ENCODE measurements around the gene URAD. TPM values are rescaled to one million over a fixed set of nuclear protein-coding genes. Genes with fewer than 3 reads are reported as not detected.

Gene URAD
- total RNA-seq, 1 donor from 2014 or later = not detected

GRCh38 chr13:27967736-27968315 is 20.7 kb downstream of the URAD start:
- Mint-ChIP-seq H3K4me3 (ENCODE audit: unreplicated experiment) (no peak overlapping the region), H3K4me1 (ENCODE audit: unreplicated experiment) (peaks cover 18% of the 10 kb centered on the region), H3K9me3 (ENCODE audit: unreplicated experiment) (no peaks in the 10 kb centered on the region), H3K27me3 (ENCODE audit: unreplicated experiment) (peaks cover 83% of the 10 kb centered on the region), H3K36me3 (ENCODE audit: unreplicated experiment) (no peaks in the 10 kb centered on the region), H3K27ac (ENCODE audit: unreplicated experiment) (no peak overlapping the region)
- TF ChIP-seq, protein P1, sequence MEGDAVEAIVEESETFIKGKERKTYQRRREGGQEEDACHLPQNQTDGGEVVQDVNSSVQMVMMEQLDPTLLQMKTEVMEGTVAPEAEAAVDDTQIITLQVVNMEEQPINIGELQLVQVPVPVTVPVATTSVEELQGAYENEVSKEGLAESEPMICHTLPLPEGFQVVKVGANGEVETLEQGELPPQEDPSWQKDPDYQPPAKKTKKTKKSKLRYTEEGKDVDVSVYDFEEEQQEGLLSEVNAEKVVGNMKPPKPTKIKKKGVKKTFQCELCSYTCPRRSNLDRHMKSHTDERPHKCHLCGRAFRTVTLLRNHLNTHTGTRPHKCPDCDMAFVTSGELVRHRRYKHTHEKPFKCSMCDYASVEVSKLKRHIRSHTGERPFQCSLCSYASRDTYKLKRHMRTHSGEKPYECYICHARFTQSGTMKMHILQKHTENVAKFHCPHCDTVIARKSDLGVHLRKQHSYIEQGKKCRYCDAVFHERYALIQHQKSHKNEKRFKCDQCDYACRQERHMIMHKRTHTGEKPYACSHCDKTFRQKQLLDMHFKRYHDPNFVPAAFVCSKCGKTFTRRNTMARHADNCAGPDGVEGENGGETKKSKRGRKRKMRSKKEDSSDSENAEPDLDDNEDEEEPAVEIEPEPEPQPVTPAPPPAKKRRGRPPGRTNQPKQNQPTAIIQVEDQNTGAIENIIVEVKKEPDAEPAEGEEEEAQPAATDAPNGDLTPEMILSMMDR (IDR thresholded peaks at IDR 0.05) = no peak
- DNase-seq (ENCODE audit: extremely low spot score, unreplicated experiment) = peak; percentile 75

- DNase-seq (ENCODE audit: extremely low spot score, unreplicated experiment) = peak; percentile 54
- no peaks in the 10 kb centered on the region for H3K36me3 Mint-ChIP-seq (ENCODE audit: unreplicated experiment)
- peaks cover 18% of the 10 kb centered on the region for H3K4me1 Mint-ChIP-seq (ENCODE audit: unreplicated experiment)
- H3K27ac Mint-ChIP-seq (ENCODE audit: unreplicated experiment) = no peak overlapping the region
- H3K27me3 Mint-ChIP-seq (ENCODE audit: unreplicated experiment) = peaks cover 83% of the 10 kb centered on the region
- TF ChIP-seq, protein P1 (IDR thresholded peaks at IDR 0.05) = no peak
- no peak overlapping the region for H3K4me3 Mint-ChIP-seq (ENCODE audit: unreplicated experiment)
- H3K9me3 Mint-ChIP-seq (ENCODE audit: unreplicated experiment) = no peaks in the 10 kb centered on the region
These were observed 21.2 kb downstream of the URAD start for GRCh38 chr13:27967203-27967735.

DNA sequence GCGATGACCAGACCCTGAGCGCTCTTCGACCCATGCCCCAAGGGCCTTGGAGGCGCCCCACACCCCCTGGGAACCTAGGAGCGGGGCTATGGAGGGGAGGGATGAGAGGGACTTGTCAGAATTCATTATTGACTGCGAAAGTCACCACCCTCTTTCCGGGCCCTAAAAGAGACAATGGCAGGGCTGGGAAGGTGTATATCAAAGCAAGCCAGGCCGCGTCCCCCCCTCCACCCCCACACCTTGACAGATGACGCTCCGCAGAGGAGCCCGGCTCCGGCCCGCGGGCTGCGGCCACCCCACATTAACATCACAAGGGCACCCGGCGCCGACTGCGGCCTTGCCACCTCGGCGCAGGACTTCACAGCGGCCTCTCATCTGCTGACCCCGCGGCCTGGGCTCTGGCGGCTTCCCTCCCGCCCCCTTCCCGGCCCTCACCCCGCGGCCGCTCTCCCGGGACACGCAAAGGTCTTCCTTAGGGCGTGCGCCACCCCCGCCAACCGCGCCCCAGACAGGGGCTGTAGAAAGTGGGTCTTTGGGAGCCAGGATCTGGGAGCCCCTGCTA is 21.8 kb downstream of the URAD start:
- peaks cover 18% of the 10 kb centered on the region for H3K4me1 Mint-ChIP-seq (ENCODE audit: unreplicated experiment)
- peaks cover 85% of the 10 kb centered on the region for H3K27me3 Mint-ChIP-seq (ENCODE audit: unreplicated experiment)
- no peaks in the 10 kb centered on the region for H3K9me3 Mint-ChIP-seq (ENCODE audit: unreplicated experiment)
- no peaks in the 10 kb centered on the region for H3K36me3 Mint-ChIP-seq (ENCODE audit: unreplicated experiment)
- TF ChIP-seq, protein P1 (IDR thresholded peaks at IDR 0.05) = no peak
- H3K27ac Mint-ChIP-seq (ENCODE audit: unreplicated experiment) = no peak overlapping the region
- DNase-seq (ENCODE audit: extremely low spot score, unreplicated experiment) = peak; percentile 82
- H3K4me3 Mint-ChIP-seq (ENCODE audit: unreplicated experiment) = no peak overlapping the region

DNA sequence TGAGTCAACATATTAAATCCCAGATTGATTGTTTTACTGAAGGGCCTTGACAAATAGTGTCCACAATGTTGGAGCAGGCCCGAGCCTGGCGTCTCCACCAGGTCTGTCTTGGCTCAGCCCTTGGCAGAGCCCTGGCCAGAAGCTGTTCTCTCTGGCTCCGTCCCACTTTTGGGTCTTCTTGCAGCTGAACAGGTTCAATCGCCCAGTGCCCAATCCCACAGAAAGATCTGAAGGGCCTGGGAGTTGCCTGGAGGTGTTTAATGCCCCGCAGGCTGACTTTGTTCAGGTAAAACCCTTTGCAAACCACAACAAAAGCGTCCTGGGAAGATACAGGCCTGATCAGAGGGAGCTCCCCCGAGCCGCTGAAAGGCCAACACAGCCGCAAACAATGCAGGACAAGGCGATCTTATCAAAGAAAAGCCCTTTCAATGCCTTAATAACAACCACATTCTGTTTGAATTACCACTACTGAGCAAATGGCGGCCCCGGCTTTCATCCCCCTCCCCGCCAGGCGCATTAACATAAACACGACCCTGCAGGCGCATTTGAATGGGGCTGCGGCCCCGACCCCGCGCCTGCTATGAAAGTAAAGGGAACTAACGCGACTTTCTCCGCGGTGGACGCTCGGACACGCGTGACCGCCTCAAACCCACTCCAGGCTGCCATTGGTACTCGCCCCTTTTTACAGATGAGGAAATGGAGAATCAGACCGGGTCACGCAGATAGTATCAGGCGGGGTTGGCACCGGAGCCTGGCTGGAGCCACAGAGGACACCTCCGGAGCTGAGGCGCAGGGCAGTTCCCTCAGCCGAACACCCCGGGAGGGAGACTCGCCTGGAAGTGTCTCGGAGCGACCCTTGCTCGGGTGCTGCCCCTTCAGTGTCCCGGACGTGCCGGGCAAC is 22.5 kb downstream of the URAD start:
- DNase-seq (ENCODE audit: extremely low spot score, unreplicated experiment) = peak; percentile 81
- Mint-ChIP-seq H3K27me3 (ENCODE audit: unreplicated experiment) (peaks cover 85% of the 10 kb centered on the region), H3K27ac (ENCODE audit: unreplicated experiment) (no peak overlapping the region), H3K4me1 (ENCODE audit: unreplicated experiment) (peaks cover 22% of the 10 kb centered on the region), H3K4me3 (ENCODE audit: unreplicated experiment) (no peak overlapping the region), H3K36me3 (ENCODE audit: unreplicated experiment) (no peaks in the 10 kb centered on the region), H3K9me3 (ENCODE audit: unreplicated experiment) (no peaks in the 10 kb centered on the region)
- TF ChIP-seq, protein P1 (IDR thresholded peaks at IDR 0.05) = no peak

DNA sequence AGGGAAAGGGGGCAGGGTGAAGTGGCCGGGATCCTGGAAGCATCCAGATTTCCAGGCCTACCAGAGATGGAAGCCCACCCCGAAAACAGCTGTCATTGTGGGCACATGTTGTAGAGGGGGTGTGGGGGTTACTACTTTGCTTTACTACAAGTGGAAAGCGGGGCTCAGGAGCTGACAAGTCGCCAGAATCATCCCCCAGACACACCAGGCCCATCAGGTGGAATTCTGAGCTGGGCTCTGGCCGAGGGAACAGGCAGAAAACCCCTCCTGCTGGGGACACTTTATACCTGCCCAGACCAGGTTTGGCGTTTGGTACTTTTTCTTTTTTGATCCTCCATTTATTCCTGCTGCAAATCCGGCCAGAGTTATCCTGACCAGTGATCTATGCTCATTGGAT is 23.2 kb downstream of the URAD start:
- peaks cover 83% of the 10 kb centered on the region for H3K27me3 Mint-ChIP-seq (ENCODE audit: unreplicated experiment)
- DNase-seq (ENCODE audit: extremely low spot score, unreplicated experiment) = no peak
- H3K4me3 Mint-ChIP-seq (ENCODE audit: unreplicated experiment) = no peak overlapping the region
- H3K9me3 Mint-ChIP-seq (ENCODE audit: unreplicated experiment) = no peaks in the 10 kb centered on the region
- H3K4me1 Mint-ChIP-seq (ENCODE audit: unreplicated experiment) = peaks cover 23% of the 10 kb centered on the region
- no peak overlapping the region for H3K27ac Mint-ChIP-seq (ENCODE audit: unreplicated experiment)
- no peaks in the 10 kb centered on the region for H3K36me3 Mint-ChIP-seq (ENCODE audit: unreplicated experiment)
- TF ChIP-seq, protein P1 (IDR thresholded peaks at IDR 0.05) = no peak

Data from osteocyte (in vitro differentiated cells).